GM23338 (cell line): ENCODE measurements around the gene WDR62. TPM values are rescaled to one million over a fixed set of nuclear protein-coding genes. Genes with fewer than 3 reads are reported as not detected.

Experiments used
- ATAC-seq: fragments of 200-7000 bp; cut with Tn5 transposase; 3 replicates; pipeline ENCODE4 v1.9.1; 2020
- DNase-seq: peaks from one replicate; pipeline ENCODE4 v3.0.0-alpha.2; 2015; ENCODE audit warnings: low spot score
- H2AFZ ChIP-seq: fragments of 200-600 bp; sonication (generic); 2 replicates; pipeline ENCODE4 v1.8.0; 2016; ENCODE audit warnings: antibody characterized with exemption, mild to moderate bottlenecking, moderate library complexity
- H3F3A ChIP-seq: fragments of 200-600 bp; sonication (generic); replicated peaks from 2 replicates; pipeline ENCODE4 v1.8.0; 2017; ENCODE audit warnings: antibody characterized with exemption, mixed run types, low read depth
- H3K27ac ChIP-seq: fragments of 200-600 bp; sonication (generic); 2 replicates; pipeline ENCODE4 v1.6.1; 2016; ENCODE audit warnings: low read depth
- H3K27me3 ChIP-seq: fragments of 200-600 bp; sonication (generic); 2 replicates; pipeline ENCODE4 v1.8.0; 2016; ENCODE audit warnings: mild to moderate bottlenecking, mixed run types, moderate library complexity; ENCODE audit not compliant: insufficient read depth
- H3K36me3 ChIP-seq: fragments of 200-600 bp; sonication (generic); 2 replicates; pipeline ENCODE4 v1.8.0; 2016; ENCODE audit warnings: mild to moderate bottlenecking; ENCODE audit not compliant: insufficient read depth
- H3K4me1 ChIP-seq: fragments of 200-600 bp; sonication (generic); 2 replicates; pipeline ENCODE4 v1.8.0; 2016; ENCODE audit warnings: mild to moderate bottlenecking, moderate library complexity; ENCODE audit not compliant: insufficient read depth
- H3K4me2 ChIP-seq: fragments of 200-600 bp; sonication (generic); 2 replicates; pipeline ENCODE4 v1.7.1; 2017; ENCODE audit warnings: mixed run types
- H3K4me3 ChIP-seq: fragments of 200-600 bp; sonication (generic); 2 replicates; pipeline ENCODE4 v1.6.1; 2016; ENCODE audit warnings: mixed run types
- H3K79me2 ChIP-seq: fragments of 200-600 bp; sonication (generic); replicated peaks from 2 replicates; pipeline ENCODE4 v1.8.0; 2017; ENCODE audit warnings: mild to moderate bottlenecking; ENCODE audit not compliant: insufficient read depth
- H3K9me2 ChIP-seq: fragments of 200-600 bp; sonication (generic); 2 replicates; pipeline ENCODE4 v1.8.0; 2017; ENCODE audit not compliant: insufficient read depth
- H4K20me1 ChIP-seq: fragments of 200-600 bp; sonication (generic); replicated peaks from 2 replicates; pipeline ENCODE4 v1.8.0; 2017; ENCODE audit warnings: mild to moderate bottlenecking; ENCODE audit not compliant: insufficient read depth
- H3K27ac Mint-ChIP-seq: 2 replicates; pipeline ENCODE4 v1.8.0; 2020; ENCODE audit warnings: inconsistent platforms, mild to moderate bottlenecking, moderate library complexity, mixed read lengths
- H3K27me3 Mint-ChIP-seq: 3 replicates; pipeline ENCODE4 v1.8.0; 2022; ENCODE audit warnings: low read depth, mild to moderate bottlenecking, moderate library complexity, mixed read lengths, inconsistent platforms; ENCODE audit not compliant: insufficient read depth, poor library complexity
- H3K36me3 Mint-ChIP-seq: 3 replicates; pipeline ENCODE4 v1.8.0; 2021; ENCODE audit warnings: low read depth, mild to moderate bottlenecking, inconsistent platforms, moderate library complexity, mixed read lengths
- H3K4me1 Mint-ChIP-seq: 3 replicates; pipeline ENCODE4 v1.8.0; 2020; ENCODE audit warnings: mild to moderate bottlenecking, inconsistent platforms, mixed read lengths
- H3K4me3 Mint-ChIP-seq: 3 replicates; pipeline ENCODE4 v1.8.0; 2021; ENCODE audit warnings: moderate library complexity, mild to moderate bottlenecking, inconsistent platforms, mixed read lengths
- H3K9me3 Mint-ChIP-seq: 3 replicates; pipeline ENCODE4 v1.8.0; 2020; ENCODE audit warnings: moderate library complexity, mild to moderate bottlenecking, inconsistent platforms, mixed read lengths
- EZH2 ChIP-seq: fragments of 200-600 bp; sonication (generic); IDR thresholded peaks from one replicate; pipeline ENCODE4 v1.8.0; 2017; ENCODE audit warnings: antibody characterized with exemption, mild to moderate bottlenecking, low read depth; ENCODE audit not compliant: unreplicated experiment
- STAT1 ChIP-seq: IDR thresholded peaks from one replicate; pipeline ENCODE4 v1.6.1; 2016; ENCODE audit warnings: antibody characterized with exemption; ENCODE audit not compliant: unreplicated experiment
- ZNF114 ChIP-seq: fragments of 250-450 bp; sonication (Bioruptor Pico); IDR thresholded peaks from 2 replicates; pipeline ENCODE4 v1.5.0; 2020; ENCODE audit warnings: mild to moderate bottlenecking, moderate library complexity
- polyA plus RNA-seq: library from polyadenylated mRNA; unstranded; fragments of >200 nt; fragmentation: Nextera tagmentation; extraction: Ambion mirVana; gene quantifications from 2 replicates; pipeline ENCODE4 v1.2.1, GENCODE V29; 2016
- total RNA-seq: library from RNA; depleted of rRNA; stranded (reverse); fragments of >200 nt; shearing (Covaris generic); gene quantifications from 2 replicates; pipeline ENCODE4 v1.2.3, GENCODE V29; 2014
- TF ChIP-seq, protein P1 (sequence below): IDR thresholded peaks from one replicate; pipeline ENCODE4 v1.6.1; 2018; ENCODE audit warnings: antibody characterized with exemption; ENCODE audit not compliant: unreplicated experiment
- TF ChIP-seq, protein P2 (sequence below): IDR thresholded peaks from 2 replicates; pipeline ENCODE4 v1.6.1; 2016; ENCODE audit warnings: antibody characterized with exemption
- TF ChIP-seq, protein P3 (sequence below): fragments of 250-450 bp; sonication (Bioruptor Pico); IDR thresholded peaks from 2 replicates; pipeline ENCODE4 v1.5.0; 2020; ENCODE audit warnings: mild to moderate bottlenecking, moderate library complexity
- TF ChIP-seq, protein P4 (sequence below), 2 experiments: fragments of 200-600 bp in 1 of 2; sonication (generic) in 1 of 2; conservative IDR thresholded peaks; 2 replicates each; pipeline versions ENCODE4 v1.5.1 to v1.6.1; 2016 to 2017; ENCODE audit warnings: antibody characterized with exemption in 2 of 2, low read depth in 2 of 2, mild to moderate bottlenecking in 2 of 2, moderate library complexity in 1 of 2

WDR62 gene
- total and polyA plus RNA-seq, 2 experiments from 2014 or later: 14.1 to 45.4 TPM

DNA sequence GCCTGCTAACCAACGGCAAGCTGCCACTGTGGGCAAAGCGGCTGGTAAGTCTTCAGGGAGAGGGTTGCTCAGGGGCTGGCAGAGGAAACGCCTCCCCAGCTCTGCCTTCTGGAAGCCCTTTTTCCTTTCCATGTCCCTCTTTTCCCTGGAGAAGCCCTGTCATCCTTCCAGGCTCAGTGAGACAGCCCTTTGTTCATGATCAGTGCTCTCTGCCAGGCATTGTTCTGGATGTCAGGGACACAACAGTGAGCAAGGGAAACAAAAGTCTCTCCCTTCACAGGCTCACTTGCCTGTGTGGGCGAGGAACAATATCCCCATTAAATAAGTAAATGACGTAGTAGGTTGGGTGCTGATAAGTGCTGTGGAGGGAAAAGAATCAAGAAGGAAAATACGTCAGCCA, 42.3 kb downstream of the WDR62 start (continued):
- no peak for TF ChIP-seq STAT1

DNA sequence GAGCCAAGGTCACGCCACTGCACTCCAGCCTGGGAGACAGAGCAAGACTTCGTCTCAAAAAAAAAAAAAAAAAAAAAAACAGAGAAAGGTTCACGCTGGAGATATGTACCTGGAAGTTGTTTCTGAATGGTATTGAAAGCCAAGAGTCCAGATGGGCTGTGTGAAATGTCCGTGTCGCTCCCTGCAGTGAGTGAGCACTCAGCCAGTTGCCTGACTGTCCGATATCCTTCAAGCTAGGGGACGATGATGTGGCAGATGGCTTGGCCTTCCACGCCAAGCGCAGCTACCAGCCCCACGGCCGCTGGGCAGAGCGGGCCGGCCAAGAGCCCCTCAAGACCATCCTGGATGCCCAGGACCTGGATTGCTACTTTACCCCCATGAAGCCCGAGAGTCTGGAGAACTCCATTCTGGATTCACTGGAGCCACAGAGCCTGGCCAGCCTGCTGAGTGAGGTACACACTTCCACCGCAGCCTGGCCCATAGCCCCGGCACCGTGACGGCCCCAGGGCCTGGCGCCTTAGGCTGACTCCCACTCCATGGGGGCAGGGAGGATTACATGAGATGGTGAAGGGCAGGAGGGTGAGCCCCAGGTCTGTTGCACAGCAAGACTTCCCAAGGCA, 44.6 kb downstream of the WDR62 start:
- no peaks in the 10 kb centered on the region for H3K4me1 Mint-ChIP-seq
- H3K9me3 Mint-ChIP-seq: no peaks in the 10 kb centered on the region
- H4K20me1 ChIP-seq: no peaks in the 10 kb centered on the region

More for the DNA sequence above, 44.6 kb downstream of the WDR62 start:
- H3K4me3 Mint-ChIP-seq: no peak overlapping the region
- no peaks in the 10 kb centered on the region for H3F3A ChIP-seq
- H3K27me3 ChIP-seq: no peaks in the 10 kb centered on the region
- peaks cover 19% of the 10 kb centered on the region for H3K36me3 ChIP-seq
- H3K27ac Mint-ChIP-seq: no peak overlapping the region
- H3K79me2 ChIP-seq: no peaks in the 10 kb centered on the region
- no peaks in the 10 kb centered on the region for H3K4me1 ChIP-seq
- no peak overlapping the region for H3K4me2 ChIP-seq
- ATAC-seq (no peak), DNase-seq (no peak)
- no peak overlapping the region for H2AFZ ChIP-seq
- H3K9me2 ChIP-seq: no peaks in the 10 kb centered on the region
- H3K4me3 ChIP-seq: no peak overlapping the region
- no peak for TF ChIP-seq ZNF114 (CRISPR knock-in tag)
- TF ChIP-seq, protein P1, sequence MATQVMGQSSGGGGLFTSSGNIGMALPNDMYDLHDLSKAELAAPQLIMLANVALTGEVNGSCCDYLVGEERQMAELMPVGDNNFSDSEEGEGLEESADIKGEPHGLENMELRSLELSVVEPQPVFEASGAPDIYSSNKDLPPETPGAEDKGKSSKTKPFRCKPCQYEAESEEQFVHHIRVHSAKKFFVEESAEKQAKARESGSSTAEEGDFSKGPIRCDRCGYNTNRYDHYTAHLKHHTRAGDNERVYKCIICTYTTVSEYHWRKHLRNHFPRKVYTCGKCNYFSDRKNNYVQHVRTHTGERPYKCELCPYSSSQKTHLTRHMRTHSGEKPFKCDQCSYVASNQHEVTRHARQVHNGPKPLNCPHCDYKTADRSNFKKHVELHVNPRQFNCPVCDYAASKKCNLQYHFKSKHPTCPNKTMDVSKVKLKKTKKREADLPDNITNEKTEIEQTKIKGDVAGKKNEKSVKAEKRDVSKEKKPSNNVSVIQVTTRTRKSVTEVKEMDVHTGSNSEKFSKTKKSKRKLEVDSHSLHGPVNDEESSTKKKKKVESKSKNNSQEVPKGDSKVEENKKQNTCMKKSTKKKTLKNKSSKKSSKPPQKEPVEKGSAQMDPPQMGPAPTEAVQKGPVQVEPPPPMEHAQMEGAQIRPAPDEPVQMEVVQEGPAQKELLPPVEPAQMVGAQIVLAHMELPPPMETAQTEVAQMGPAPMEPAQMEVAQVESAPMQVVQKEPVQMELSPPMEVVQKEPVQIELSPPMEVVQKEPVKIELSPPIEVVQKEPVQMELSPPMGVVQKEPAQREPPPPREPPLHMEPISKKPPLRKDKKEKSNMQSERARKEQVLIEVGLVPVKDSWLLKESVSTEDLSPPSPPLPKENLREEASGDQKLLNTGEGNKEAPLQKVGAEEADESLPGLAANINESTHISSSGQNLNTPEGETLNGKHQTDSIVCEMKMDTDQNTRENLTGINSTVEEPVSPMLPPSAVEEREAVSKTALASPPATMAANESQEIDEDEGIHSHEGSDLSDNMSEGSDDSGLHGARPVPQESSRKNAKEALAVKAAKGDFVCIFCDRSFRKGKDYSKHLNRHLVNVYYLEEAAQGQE: no peak
- TF ChIP-seq, protein P2, sequence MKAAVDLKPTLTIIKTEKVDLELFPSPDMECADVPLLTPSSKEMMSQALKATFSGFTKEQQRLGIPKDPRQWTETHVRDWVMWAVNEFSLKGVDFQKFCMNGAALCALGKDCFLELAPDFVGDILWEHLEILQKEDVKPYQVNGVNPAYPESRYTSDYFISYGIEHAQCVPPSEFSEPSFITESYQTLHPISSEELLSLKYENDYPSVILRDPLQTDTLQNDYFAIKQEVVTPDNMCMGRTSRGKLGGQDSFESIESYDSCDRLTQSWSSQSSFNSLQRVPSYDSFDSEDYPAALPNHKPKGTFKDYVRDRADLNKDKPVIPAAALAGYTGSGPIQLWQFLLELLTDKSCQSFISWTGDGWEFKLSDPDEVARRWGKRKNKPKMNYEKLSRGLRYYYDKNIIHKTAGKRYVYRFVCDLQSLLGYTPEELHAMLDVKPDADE: no peak
- TF ChIP-seq EZH2: no peak
- TF ChIP-seq, protein P3, sequence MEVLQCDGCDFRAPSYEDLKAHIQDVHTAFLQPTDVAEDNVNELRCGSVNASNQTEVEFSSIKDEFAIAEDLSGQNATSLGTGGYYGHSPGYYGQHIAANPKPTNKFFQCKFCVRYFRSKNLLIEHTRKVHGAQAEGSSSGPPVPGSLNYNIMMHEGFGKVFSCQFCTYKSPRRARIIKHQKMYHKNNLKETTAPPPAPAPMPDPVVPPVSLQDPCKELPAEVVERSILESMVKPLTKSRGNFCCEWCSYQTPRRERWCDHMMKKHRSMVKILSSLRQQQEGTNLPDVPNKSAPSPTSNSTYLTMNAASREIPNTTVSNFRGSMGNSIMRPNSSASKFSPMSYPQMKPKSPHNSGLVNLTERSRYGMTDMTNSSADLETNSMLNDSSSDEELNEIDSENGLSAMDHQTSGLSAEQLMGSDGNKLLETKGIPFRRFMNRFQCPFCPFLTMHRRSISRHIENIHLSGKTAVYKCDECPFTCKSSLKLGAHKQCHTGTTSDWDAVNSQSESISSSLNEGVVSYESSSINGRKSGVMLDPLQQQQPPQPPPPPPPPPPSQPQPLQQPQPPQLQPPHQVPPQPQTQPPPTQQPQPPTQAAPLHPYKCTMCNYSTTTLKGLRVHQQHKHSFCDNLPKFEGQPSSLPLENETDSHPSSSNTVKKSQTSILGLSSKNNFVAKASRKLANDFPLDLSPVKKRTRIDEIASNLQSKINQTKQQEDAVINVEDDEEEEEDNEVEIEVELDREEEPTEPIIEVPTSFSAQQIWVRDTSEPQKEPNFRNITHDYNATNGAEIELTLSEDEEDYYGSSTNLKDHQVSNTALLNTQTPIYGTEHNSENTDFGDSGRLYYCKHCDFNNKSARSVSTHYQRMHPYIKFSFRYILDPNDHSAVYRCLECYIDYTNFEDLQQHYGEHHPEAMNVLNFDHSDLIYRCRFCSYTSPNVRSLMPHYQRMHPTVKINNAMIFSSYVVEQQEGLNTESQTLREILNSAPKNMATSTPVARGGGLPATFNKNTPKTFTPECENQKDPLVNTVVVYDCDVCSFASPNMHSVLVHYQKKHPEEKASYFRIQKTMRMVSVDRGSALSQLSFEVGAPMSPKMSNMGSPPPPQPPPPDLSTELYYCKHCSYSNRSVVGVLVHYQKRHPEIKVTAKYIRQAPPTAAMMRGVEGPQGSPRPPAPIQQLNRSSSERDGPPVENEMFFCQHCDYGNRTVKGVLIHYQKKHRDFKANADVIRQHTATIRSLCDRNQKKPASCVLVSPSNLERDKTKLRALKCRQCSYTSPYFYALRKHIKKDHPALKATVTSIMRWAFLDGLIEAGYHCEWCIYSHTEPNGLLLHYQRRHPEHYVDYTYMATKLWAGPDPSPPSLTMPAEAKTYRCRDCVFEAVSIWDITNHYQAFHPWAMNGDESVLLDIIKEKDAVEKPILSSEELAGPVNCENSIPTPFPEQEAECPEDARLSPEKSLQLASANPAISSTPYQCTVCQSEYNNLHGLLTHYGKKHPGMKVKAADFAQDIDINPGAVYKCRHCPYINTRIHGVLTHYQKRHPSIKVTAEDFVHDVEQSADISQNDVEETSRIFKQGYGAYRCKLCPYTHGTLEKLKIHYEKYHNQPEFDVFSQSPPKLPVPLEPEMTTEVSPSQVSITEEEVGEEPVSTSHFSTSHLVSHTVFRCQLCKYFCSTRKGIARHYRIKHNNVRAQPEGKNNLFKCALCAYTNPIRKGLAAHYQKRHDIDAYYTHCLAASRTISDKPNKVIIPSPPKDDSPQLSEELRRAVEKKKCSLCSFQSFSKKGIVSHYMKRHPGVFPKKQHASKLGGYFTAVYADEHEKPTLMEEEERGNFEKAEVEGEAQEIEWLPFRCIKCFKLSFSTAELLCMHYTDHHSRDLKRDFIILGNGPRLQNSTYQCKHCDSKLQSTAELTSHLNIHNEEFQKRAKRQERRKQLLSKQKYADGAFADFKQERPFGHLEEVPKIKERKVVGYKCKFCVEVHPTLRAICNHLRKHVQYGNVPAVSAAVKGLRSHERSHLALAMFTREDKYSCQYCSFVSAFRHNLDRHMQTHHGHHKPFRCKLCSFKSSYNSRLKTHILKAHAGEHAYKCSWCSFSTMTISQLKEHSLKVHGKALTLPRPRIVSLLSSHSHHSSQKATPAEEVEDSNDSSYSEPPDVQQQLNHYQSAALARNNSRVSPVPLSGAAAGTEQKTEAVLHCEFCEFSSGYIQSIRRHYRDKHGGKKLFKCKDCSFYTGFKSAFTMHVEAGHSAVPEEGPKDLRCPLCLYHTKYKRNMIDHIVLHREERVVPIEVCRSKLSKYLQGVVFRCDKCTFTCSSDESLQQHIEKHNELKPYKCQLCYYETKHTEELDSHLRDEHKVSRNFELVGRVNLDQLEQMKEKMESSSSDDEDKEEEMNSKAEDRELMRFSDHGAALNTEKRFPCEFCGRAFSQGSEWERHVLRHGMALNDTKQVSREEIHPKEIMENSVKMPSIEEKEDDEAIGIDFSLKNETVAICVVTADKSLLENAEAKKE (CRISPR knock-in tag): no peak
- TF ChIP-seq, protein P4, sequence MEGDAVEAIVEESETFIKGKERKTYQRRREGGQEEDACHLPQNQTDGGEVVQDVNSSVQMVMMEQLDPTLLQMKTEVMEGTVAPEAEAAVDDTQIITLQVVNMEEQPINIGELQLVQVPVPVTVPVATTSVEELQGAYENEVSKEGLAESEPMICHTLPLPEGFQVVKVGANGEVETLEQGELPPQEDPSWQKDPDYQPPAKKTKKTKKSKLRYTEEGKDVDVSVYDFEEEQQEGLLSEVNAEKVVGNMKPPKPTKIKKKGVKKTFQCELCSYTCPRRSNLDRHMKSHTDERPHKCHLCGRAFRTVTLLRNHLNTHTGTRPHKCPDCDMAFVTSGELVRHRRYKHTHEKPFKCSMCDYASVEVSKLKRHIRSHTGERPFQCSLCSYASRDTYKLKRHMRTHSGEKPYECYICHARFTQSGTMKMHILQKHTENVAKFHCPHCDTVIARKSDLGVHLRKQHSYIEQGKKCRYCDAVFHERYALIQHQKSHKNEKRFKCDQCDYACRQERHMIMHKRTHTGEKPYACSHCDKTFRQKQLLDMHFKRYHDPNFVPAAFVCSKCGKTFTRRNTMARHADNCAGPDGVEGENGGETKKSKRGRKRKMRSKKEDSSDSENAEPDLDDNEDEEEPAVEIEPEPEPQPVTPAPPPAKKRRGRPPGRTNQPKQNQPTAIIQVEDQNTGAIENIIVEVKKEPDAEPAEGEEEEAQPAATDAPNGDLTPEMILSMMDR (conservative IDR thresholded peaks at IDR 0.05; ENCODE audit: low read depth in 2 of 2): no peak
- TF ChIP-seq STAT1: no peak
- peaks cover 53% of the 10 kb centered on the region for H3K36me3 Mint-ChIP-seq
- no peak overlapping the region for H3K27ac ChIP-seq
- H3K27me3 Mint-ChIP-seq: no peaks in the 10 kb centered on the region
